Mesothelial cell of epicardium (in vitro differentiated cells): ENCODE measurements around the gene C1QTNF9B. TPM values are rescaled to one million over a fixed set of nuclear protein-coding genes. Genes with fewer than 3 reads are reported as not detected.

Experiments
- DNase-seq, 2 experiments: peaks; one replicate each; pipeline ENCODE4 v3.0.0; 2021; ENCODE audit warnings: low spot score in 2 of 2; ENCODE audit not compliant: unreplicated experiment in 2 of 2
- H3K27ac Mint-ChIP-seq: 2 replicates; pipeline ENCODE4 v1.8.0; 2021; ENCODE audit warnings: mixed read lengths
- H3K27me3 Mint-ChIP-seq: 2 replicates; pipeline ENCODE4 v1.8.0; 2021; ENCODE audit warnings: low read depth, mixed read lengths
- H3K36me3 Mint-ChIP-seq: 2 replicates; pipeline ENCODE4 v1.8.0; 2021; ENCODE audit warnings: mixed read lengths
- H3K4me1 Mint-ChIP-seq: 2 replicates; pipeline ENCODE4 v1.8.0; 2021; ENCODE audit warnings: mixed read lengths
- H3K4me3 Mint-ChIP-seq: 2 replicates; pipeline ENCODE4 v1.8.0; 2021; ENCODE audit warnings: mild to moderate bottlenecking, moderate library complexity, mixed read lengths
- H3K9me3 Mint-ChIP-seq: 2 replicates; pipeline ENCODE4 v1.8.0; 2021; ENCODE audit warnings: mixed read lengths
- CTCF ChIP-seq: fragments of 200-600 bp; sonication (generic); IDR thresholded peaks from one replicate; pipeline ENCODE4 v1.5.0; 2021; ENCODE audit warnings: antibody characterized with exemption; ENCODE audit not compliant: unreplicated experiment
- total RNA-seq: library from RNA; stranded (reverse); gene quantifications from 3 replicates; pipeline ENCODE4 v1.2.1, GENCODE V29; 2021

The C1QTNF9B gene
- total RNA-seq, 1 donor from 2014 or later = not detected

GRCh38 chr13:23867027-23867491 lies 30.2 kb downstream of the C1QTNF9B start:
- H3K4me3 Mint-ChIP-seq = no peak overlapping the region
- DNase-seq = no peak
- H3K27me3 Mint-ChIP-seq = no peaks in the 10 kb centered on the region
- H3K27ac Mint-ChIP-seq = no peak overlapping the region
- peaks cover 6% of the 10 kb centered on the region for H3K4me1 Mint-ChIP-seq
- H3K36me3 Mint-ChIP-seq = no peaks in the 10 kb centered on the region
- no peaks in the 10 kb centered on the region for H3K9me3 Mint-ChIP-seq
- TF ChIP-seq CTCF = no peak

GRCh38 chr13:23866420-23867026 lies 30.8 kb downstream of the C1QTNF9B start:
- TF ChIP-seq CTCF = no peak
- Mint-ChIP-seq H3K4me1 (peaks cover 6% of the 10 kb centered on the region), H3K4me3 (no peak overlapping the region), H3K9me3 (no peaks in the 10 kb centered on the region), H3K27ac (no peak overlapping the region), H3K36me3 (peaks cover 2% of the 10 kb centered on the region), H3K27me3 (no peaks in the 10 kb centered on the region)
- no peak for DNase-seq

GRCh38 chr13:23865906-23866305 lies 31.4 kb downstream of the C1QTNF9B start:
- H3K4me1 Mint-ChIP-seq = peaks cover 6% of the 10 kb centered on the region
- TF ChIP-seq CTCF = no peak
- peaks cover 4% of the 10 kb centered on the region for H3K36me3 Mint-ChIP-seq
- no peak overlapping the region for H3K4me3 Mint-ChIP-seq
- no peaks in the 10 kb centered on the region for H3K9me3 Mint-ChIP-seq
- DNase-seq = no peak
- no peak overlapping the region for H3K27ac Mint-ChIP-seq
- H3K27me3 Mint-ChIP-seq = no peaks in the 10 kb centered on the region

- Mint-ChIP-seq H3K4me1 (peaks cover 6% of the 10 kb centered on the region), H3K27ac (no peak overlapping the region), H3K27me3 (no peaks in the 10 kb centered on the region), H3K4me3 (no peak overlapping the region), H3K9me3 (no peaks in the 10 kb centered on the region), H3K36me3 (peaks cover 5% of the 10 kb centered on the region)
- no peak for DNase-seq
- TF ChIP-seq CTCF = no peak
Observed at GRCh38 chr13:23865026-23865425, 32.3 kb downstream of the C1QTNF9B start.

- no peak for DNase-seq
- no peaks in the 10 kb centered on the region for H3K9me3 Mint-ChIP-seq
- no peak overlapping the region for H3K27ac Mint-ChIP-seq
- no peak for TF ChIP-seq CTCF
- no peaks in the 10 kb centered on the region for H3K27me3 Mint-ChIP-seq
- no peak overlapping the region for H3K4me3 Mint-ChIP-seq
- peaks cover 11% of the 10 kb centered on the region for H3K36me3 Mint-ChIP-seq
- H3K4me1 Mint-ChIP-seq = peaks cover 4% of the 10 kb centered on the region
Observed at GRCh38 chr13:23861310-23861709, 36.0 kb downstream of the C1QTNF9B start.

GRCh38 chr13:23859904-23860303 lies 37.4 kb downstream of the C1QTNF9B start:
- TF ChIP-seq CTCF = no peak
- H3K27me3 Mint-ChIP-seq = no peaks in the 10 kb centered on the region
- no peak overlapping the region for H3K4me3 Mint-ChIP-seq
- H3K9me3 Mint-ChIP-seq = no peaks in the 10 kb centered on the region
- H3K36me3 Mint-ChIP-seq = peaks cover 11% of the 10 kb centered on the region
- no peak overlapping the region for H3K27ac Mint-ChIP-seq
- no peak for DNase-seq
- H3K4me1 Mint-ChIP-seq = peaks cover 7% of the 10 kb centered on the region
